ENCODE measurements around the gene ERFE.

- TF ChIP-seq, protein P1, sequence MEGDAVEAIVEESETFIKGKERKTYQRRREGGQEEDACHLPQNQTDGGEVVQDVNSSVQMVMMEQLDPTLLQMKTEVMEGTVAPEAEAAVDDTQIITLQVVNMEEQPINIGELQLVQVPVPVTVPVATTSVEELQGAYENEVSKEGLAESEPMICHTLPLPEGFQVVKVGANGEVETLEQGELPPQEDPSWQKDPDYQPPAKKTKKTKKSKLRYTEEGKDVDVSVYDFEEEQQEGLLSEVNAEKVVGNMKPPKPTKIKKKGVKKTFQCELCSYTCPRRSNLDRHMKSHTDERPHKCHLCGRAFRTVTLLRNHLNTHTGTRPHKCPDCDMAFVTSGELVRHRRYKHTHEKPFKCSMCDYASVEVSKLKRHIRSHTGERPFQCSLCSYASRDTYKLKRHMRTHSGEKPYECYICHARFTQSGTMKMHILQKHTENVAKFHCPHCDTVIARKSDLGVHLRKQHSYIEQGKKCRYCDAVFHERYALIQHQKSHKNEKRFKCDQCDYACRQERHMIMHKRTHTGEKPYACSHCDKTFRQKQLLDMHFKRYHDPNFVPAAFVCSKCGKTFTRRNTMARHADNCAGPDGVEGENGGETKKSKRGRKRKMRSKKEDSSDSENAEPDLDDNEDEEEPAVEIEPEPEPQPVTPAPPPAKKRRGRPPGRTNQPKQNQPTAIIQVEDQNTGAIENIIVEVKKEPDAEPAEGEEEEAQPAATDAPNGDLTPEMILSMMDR (IDR thresholded peaks at IDR 0.05; ENCODE audit: low read length): no peak
- no peak for TF ChIP-seq EZH2 (IDR thresholded peaks at IDR 0.05; ENCODE audit: borderline replicate concordance, low read length)
Observed at GRCh38 chr2:238146884-238147544, 11.8 kb upstream of the ERFE start.
